Activated CD8-positive, alpha-beta T cell treated with anti-CD3 and anti-CD28 coated beads, Interleukin-2, amount 10 ng/mL, durations not matched to agents 7 days and 5 days (primary cell): ENCODE measurements around the gene PSRC1. TPM values are rescaled to one million over a fixed set of nuclear protein-coding genes. Genes with fewer than 3 reads are reported as not detected.
"Not testable (repeated sequence)": the region's sequence is repeated elsewhere in the genome, so short reads cannot be mapped to it uniquely, and the experiment has no call there.

Experiments used
- ATAC-seq: fragments of 150-1000 bp; cut with Tn5 transposase; one replicate; pipeline ENCODE4 v1.10.0; 2021; ENCODE audit warnings: moderate library complexity
- CTCF ChIA-PET: fragments of 350-600 bp; sonication (Branson Sonifier 250); formaldehyde crosslinking; loops from one replicate; lab custom pipeline; 2021; ENCODE audit warnings: antibody characterized with exemption; lab: Charles Lee
- POLR2A ChIA-PET: fragments of 350-600 bp; sonication (Branson Sonifier 250); formaldehyde crosslinking; loops from one replicate; lab custom pipeline; 2021; ENCODE audit warnings: antibody characterized with exemption; lab: Charles Lee
- DNase-seq: peaks from one replicate; pipeline ENCODE4 v3.0.0-alpha.2; 2020
- H3K27ac Mint-ChIP-seq: one replicate; pipeline ENCODE4 v1.8.0; 2021; ENCODE audit warnings: mild to moderate bottlenecking, mixed read lengths
- H3K27me3 Mint-ChIP-seq: one replicate; pipeline ENCODE4 v1.8.0; 2021; ENCODE audit warnings: low read depth, mixed read lengths
- H3K36me3 Mint-ChIP-seq: one replicate; pipeline ENCODE4 v1.8.0; 2021; ENCODE audit warnings: low read depth, mixed read lengths
- H3K4me1 Mint-ChIP-seq: one replicate; pipeline ENCODE4 v1.8.0; 2021; ENCODE audit warnings: low read depth, mixed read lengths
- H3K4me3 Mint-ChIP-seq: one replicate; pipeline ENCODE4 v1.8.0; 2021; ENCODE audit warnings: mild to moderate bottlenecking, mixed read lengths
- H3K9me3 Mint-ChIP-seq: one replicate; pipeline ENCODE4 v1.8.0; 2022; ENCODE audit warnings: mixed read lengths; ENCODE audit not compliant: insufficient read depth
- total RNA-seq, 2 experiments: library from RNA; stranded (reverse); gene quantifications; one replicate each; pipeline ENCODE4 v1.2.3, GENCODE V29; 2021

Gene PSRC1
- total RNA-seq, 2 experiments from 2014 or later = 38.2 to 40.7 TPM

- H3K27ac Mint-ChIP-seq = no peak overlapping the region
- ATAC-seq (no peak), DNase-seq (no peak)
- peaks cover 3% of the 10 kb centered on the region for H3K27me3 Mint-ChIP-seq
- CTCF ChIA-PET = interaction anchor here (0.9 to 1.5 kb wide), 4 partner anchors 9 to 225 kb away, joined by 3 to 4 read pairs (median 3); partner anchors contain the start of genes PSRC1 and SORT1
- H3K4me3 Mint-ChIP-seq = no peak overlapping the region
- H3K9me3 Mint-ChIP-seq = no peaks in the 10 kb centered on the region
- POLR2A ChIA-PET = no interaction called here
- H3K36me3 Mint-ChIP-seq = no peaks in the 10 kb centered on the region
- no peaks in the 10 kb centered on the region for H3K4me1 Mint-ChIP-seq
Observed at GRCh38 chr1:109307274-109308021, 24.5 kb upstream of the PSRC1 start.

- CTCF ChIA-PET = interaction anchor here (1.5 kb wide), 1 partner anchor 92 kb away, joined by 4 read pairs; the partner anchor contains the start of gene SORT1
- Mint-ChIP-seq H3K9me3 (no peaks in the 10 kb centered on the region), H3K27ac (no peak within 1 kb of the TSS), H3K27me3 (peaks cover 3% of the 10 kb centered on the region), H3K4me3 (no peak within 1 kb of the TSS), H3K4me1 (no peaks in the 10 kb centered on the region), H3K36me3 (no peaks in the 10 kb centered on the region)
- POLR2A ChIA-PET = no interaction called here
- DNase-seq (no peak), ATAC-seq (no peak)
Observed at GRCh38 chr1:109306832-109307273, 23.9 kb upstream of the PSRC1 start, which contains the start of gene MYBPHL. Gene MYBPHL, minus strand, starts transcription at chr1:109307011. Its CDS starts 20 bp downstream, at chr1:109306991.

- H3K36me3 Mint-ChIP-seq, H3K27ac Mint-ChIP-seq, H3K27me3 Mint-ChIP-seq, H3K4me3 Mint-ChIP-seq, ATAC-seq, POLR2A ChIA-PET, H3K4me1 Mint-ChIP-seq, H3K9me3 Mint-ChIP-seq, DNase-seq: not testable (repeated sequence)
- CTCF ChIA-PET = interaction anchor here (0.9 to 1.5 kb wide), 2 partner anchors 92 to 93 kb away, joined by 4 to 5 read pairs; partner anchors contain the start of gene SORT1
Observed at GRCh38 chr1:109305991-109306390, 23.0 kb upstream of the PSRC1 start.

GRCh38 chr1:109304226-109304920 lies 21.4 kb upstream of the PSRC1 start:
- DNase-seq = no peak
- ChIA-PET CTCF (interaction anchor here (1.2 to 1.5 kb wide), 2 partner anchors 21 to 228 kb away, joined by 3 to 5 read pairs; partner anchors contain the start of gene PSRC1), POLR2A (no interaction called here)
- Mint-ChIP-seq H3K4me1 (no peaks in the 10 kb centered on the region), H3K4me3 (no peak overlapping the region), H3K9me3 (no peaks in the 10 kb centered on the region), H3K27ac (no peak overlapping the region), H3K36me3 (no peaks in the 10 kb centered on the region), H3K27me3 (no peaks in the 10 kb centered on the region)
- ATAC-seq = no peak

- CTCF ChIA-PET = no interaction called here
- no peaks in the 10 kb centered on the region for H3K9me3 Mint-ChIP-seq
- DNase-seq (no peak), ATAC-seq (no peak)
- no peaks in the 10 kb centered on the region for H3K4me1 Mint-ChIP-seq
- POLR2A ChIA-PET = no interaction called here
- H3K27me3 Mint-ChIP-seq = no peaks in the 10 kb centered on the region
- no peak overlapping the region for H3K27ac Mint-ChIP-seq
- H3K4me3 Mint-ChIP-seq = no peak overlapping the region
- H3K36me3 Mint-ChIP-seq = no peaks in the 10 kb centered on the region
Observed at GRCh38 chr1:109301874-109302273, 18.9 kb upstream of the PSRC1 start.

GRCh38 chr1:109300650-109301151 lies 17.8 kb upstream of the PSRC1 start:
- H3K9me3 Mint-ChIP-seq = no peaks in the 10 kb centered on the region
- H3K4me3 Mint-ChIP-seq = no peak overlapping the region
- no peak overlapping the region for H3K27ac Mint-ChIP-seq
- POLR2A ChIA-PET = no interaction called here
- ATAC-seq = no peak
- no peak for DNase-seq
- H3K36me3 Mint-ChIP-seq = no peaks in the 10 kb centered on the region
- CTCF ChIA-PET = interaction anchor here (1.8 kb wide), 1 partner anchor 23 kb away, joined by 4 read pairs; no protein-coding TSS in a partner anchor
- H3K27me3 Mint-ChIP-seq = peaks cover under 1% of the 10 kb centered on the region
- peaks cover under 1% of the 10 kb centered on the region for H3K4me1 Mint-ChIP-seq

GRCh38 chr1:109299558-109300343 lies 16.8 kb upstream of the PSRC1 start:
- Mint-ChIP-seq H3K27me3 (peaks cover 8% of the 10 kb centered on the region), H3K9me3 (no peaks in the 10 kb centered on the region), H3K4me1 (peaks cover 2% of the 10 kb centered on the region), H3K36me3 (no peaks in the 10 kb centered on the region), H3K4me3 (no peak overlapping the region), H3K27ac (no peak overlapping the region)
- no peak for DNase-seq
- ChIA-PET POLR2A (no interaction called here), CTCF (interaction anchor here (1.8 kb wide), 1 partner anchor 22 kb away, joined by 4 read pairs; no protein-coding TSS in a partner anchor)
- ATAC-seq = no peak

- Mint-ChIP-seq H3K9me3 (no peaks in the 10 kb centered on the region), H3K4me1 (peaks cover 2% of the 10 kb centered on the region), H3K27ac (no peak overlapping the region), H3K4me3 (no peak overlapping the region), H3K36me3 (no peaks in the 10 kb centered on the region), H3K27me3 (peaks cover 16% of the 10 kb centered on the region)
- DNase-seq (no peak), ATAC-seq (no peak)
- POLR2A ChIA-PET = no interaction called here
- CTCF ChIA-PET = interaction anchor here (1.8 kb wide), 1 partner anchor 22 kb away, joined by 4 read pairs; no protein-coding TSS in a partner anchor
Observed at GRCh38 chr1:109298666-109299557, 16.0 kb upstream of the PSRC1 start.

GRCh38 chr1:109296782-109297181 lies 13.8 kb upstream of the PSRC1 start:
- H3K4me1 Mint-ChIP-seq = peaks cover 2% of the 10 kb centered on the region
- H3K9me3 Mint-ChIP-seq = no peaks in the 10 kb centered on the region
- no peaks in the 10 kb centered on the region for H3K36me3 Mint-ChIP-seq
- POLR2A ChIA-PET = no interaction called here
- no peak for ATAC-seq
- no peak overlapping the region for H3K27ac Mint-ChIP-seq
- CTCF ChIA-PET = interaction anchor here (1.2 kb wide), 1 partner anchor 20 kb away, joined by 4 read pairs; no protein-coding TSS in a partner anchor
- no peak for DNase-seq
- peaks cover 20% of the 10 kb centered on the region for H3K27me3 Mint-ChIP-seq
- no peak overlapping the region for H3K4me3 Mint-ChIP-seq

- POLR2A ChIA-PET = no interaction called here
Observed at GRCh38 chr1:109295712-109296415, 12.9 kb upstream of the PSRC1 start.

More at GRCh38 chr1:109295712-109296415, 12.9 kb upstream of the PSRC1 start:
- H3K9me3 Mint-ChIP-seq = no peaks in the 10 kb centered on the region
- CTCF ChIA-PET = no interaction called here
- no peak for DNase-seq
- H3K27me3 Mint-ChIP-seq = peaks cover 20% of the 10 kb centered on the region
- ATAC-seq = no peak
- H3K27ac Mint-ChIP-seq = no peak overlapping the region
- H3K36me3 Mint-ChIP-seq = no peaks in the 10 kb centered on the region
- no peak overlapping the region for H3K4me3 Mint-ChIP-seq
- H3K4me1 Mint-ChIP-seq = peaks cover 2% of the 10 kb centered on the region
